HS-5 (cell line): ENCODE results near the gene MTMR6.

Experiments
- DNase-seq: peaks from one replicate; pipeline ENCODE4 v3.0.0-alpha.2; 2012; ENCODE audit warnings: low read depth

MTMR6 gene

GRCh38 chr13:25276748-25277147, 10.5 kb downstream of the MTMR6 start:
- DNase-seq: no peak

DNA sequence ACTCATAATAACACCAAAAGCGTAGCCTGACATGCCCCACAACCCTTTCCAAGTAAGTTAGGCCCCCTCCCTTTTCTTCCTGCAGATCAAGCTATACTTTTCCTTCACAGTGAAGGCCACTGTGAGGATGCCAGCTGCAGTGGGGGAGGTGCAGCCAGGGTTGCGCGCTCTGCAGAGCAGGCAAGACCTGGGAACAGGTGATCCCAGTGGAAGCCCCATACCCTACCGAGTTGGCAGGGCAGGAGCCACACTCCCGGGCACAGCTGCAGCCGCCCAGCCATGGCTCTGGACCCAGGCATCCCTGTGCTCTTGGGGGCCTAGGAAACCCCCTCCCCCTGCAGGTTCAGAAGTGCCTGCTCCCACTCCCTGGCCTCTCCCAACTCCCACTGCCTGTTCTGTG, 18.7 kb downstream of the MTMR6 start:
- DNase-seq: no peak

GRCh38 chr13:25267715-25268114, 19.6 kb downstream of the MTMR6 start:
- no peak for DNase-seq

- no peak for DNase-seq
Measured at GRCh38 chr13:25266706-25267105, 20.6 kb downstream of the MTMR6 start.

DNA sequence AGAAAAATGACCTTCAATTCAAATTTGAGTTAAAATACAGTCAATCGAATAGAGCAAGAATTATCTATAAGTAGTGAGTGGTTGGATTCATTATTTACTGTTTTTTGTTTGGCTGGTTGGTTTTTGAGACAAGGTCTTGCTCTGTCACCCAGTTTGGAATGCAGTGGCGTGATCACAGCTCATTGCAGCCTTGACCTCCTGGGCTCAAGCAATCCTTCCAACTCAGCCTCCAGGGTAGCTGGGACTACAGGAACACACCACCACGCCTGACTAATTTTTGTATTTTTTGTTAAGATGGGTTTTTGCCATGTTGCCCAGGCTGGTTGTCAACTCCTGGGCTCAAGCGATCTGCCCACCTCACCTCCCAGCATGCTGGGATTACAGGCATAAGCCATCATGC, 25.0 kb downstream of the MTMR6 start:
- DNase-seq: no peak

DNA sequence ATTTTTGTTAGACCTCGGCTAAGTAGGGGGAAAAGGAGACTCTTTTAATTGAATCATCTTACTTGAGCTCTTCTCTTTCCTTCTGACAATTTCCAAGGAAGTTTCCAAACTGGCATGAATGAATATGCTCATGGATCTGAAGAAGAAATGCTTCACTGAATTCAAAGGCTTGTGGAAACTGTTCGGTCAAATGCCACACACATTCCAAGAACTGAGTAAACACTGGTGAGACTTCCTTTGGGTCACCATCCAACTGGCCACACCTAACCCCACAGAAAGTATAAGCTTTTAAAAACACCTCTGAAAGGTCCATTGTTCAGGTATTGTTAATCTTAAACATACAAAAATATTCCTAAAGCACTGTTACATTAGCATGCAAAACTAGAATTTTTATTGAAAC, 33.6 kb downstream of the MTMR6 start:
- DNase-seq: no peak

- DNase-seq: no peak
Measured at GRCh38 chr13:25252752-25253151, 34.5 kb downstream of the MTMR6 start.

GRCh38 chr13:25252225-25252624, 35.1 kb downstream of the MTMR6 start:
- DNase-seq: no peak

GRCh38 chr13:25249001-25249543, 38.2 kb downstream of the MTMR6 start:
- no peak for DNase-seq

DNA sequence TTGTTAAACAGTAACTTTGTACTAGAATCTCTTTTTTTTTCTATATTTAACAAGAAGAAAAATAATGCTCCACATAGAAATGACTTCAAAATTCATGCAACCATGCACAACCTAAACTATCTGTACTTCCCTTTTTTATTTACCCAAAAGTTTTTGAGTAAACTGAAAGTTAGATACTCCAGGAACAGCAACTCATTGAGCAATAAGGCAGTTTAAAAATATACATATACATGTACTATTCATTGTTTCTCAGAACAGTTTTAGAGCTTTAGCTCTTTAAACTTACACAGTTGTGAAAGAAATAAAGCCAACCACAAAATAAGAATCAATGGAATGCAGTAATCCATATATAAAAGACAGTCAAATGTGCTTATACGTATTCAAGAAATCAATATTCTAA, 39.2 kb downstream of the MTMR6 start:
- DNase-seq: no peak

- DNase-seq: no peak
Measured at GRCh38 chr13:25247360-25247759, 39.9 kb downstream of the MTMR6 start.

GRCh38 chr13:25244123-25244522, 43.2 kb downstream of the MTMR6 start:
- no peak for DNase-seq

GRCh38 chr13:25242956-25243355, 44.3 kb downstream of the MTMR6 start:
- DNase-seq: no peak

DNA sequence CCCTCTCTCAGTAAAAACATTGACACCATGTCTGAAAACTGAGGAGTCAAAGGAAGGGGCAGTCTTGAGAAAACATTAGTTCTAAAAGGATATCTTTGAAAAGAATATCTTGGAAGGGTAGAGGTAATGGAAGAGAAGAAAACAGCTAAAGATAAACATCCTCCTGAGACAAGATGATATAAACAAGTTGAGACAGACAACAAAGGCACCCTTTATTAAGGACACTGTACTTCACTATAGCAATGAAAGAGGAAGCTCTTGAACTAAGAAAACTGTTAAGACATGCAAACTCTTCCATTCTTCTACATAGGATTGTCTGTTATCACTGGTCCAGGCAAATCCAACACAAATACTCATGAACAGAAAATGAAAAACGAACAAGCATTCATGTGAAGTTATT, 46.3 kb downstream of the MTMR6 start:
- DNase-seq: no peak

GRCh38 chr13:25237083-25237482, 50.2 kb downstream of the MTMR6 start:
- no peak for DNase-seq

DNA sequence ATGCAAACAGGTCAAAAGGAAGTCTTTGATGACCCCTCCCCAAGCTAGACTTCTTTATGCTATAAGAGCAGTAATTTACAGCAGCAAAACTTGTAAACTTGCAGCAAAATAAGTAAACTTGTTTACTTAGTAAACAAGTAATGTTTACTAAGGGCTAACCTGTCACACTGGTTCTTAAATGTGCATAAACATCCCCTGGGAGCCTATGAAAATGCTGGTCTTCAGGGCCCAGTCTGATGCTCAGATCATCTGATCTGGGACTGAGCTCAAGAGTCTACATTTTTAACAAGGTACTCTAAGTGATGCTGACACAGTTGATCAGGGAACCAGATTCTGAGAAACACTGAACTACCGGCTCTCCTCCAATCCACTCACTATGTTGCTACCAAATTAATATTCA, 53.4 kb downstream of the MTMR6 start:
- no peak for DNase-seq

DNA sequence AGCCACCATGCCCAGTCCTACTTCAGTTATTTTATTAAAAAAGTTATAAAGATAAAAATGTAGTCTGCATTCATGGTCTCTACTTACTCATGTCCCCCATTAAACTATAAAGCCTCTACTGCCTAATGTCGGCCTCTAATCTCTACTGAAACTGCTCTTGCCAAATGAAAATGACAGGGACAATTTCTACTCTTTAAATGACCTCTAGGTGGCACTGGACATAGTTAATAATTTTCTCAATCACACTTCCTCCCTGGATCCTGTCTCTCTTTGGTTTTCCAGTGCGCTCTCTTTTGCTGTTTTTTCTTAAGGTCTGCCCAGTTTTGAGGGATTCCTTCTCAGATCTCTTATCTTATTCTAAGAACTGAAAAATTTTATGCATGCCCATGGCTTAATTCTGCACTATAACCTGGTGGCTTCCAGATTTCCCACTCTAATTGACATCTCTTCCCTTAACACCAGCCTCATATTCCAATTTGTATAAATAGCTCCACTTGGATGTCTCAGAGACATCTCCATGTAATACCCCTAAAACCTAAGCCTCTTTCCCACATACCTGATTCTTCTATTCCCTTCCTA, 54.3 kb downstream of the MTMR6 start:
- DNase-seq: no peak

- no peak for DNase-seq
Measured at GRCh38 chr13:25231517-25231916, 55.8 kb downstream of the MTMR6 start.

GRCh38 chr13:25227690-25228089, 59.6 kb downstream of the MTMR6 start:
- no peak for DNase-seq

DNA sequence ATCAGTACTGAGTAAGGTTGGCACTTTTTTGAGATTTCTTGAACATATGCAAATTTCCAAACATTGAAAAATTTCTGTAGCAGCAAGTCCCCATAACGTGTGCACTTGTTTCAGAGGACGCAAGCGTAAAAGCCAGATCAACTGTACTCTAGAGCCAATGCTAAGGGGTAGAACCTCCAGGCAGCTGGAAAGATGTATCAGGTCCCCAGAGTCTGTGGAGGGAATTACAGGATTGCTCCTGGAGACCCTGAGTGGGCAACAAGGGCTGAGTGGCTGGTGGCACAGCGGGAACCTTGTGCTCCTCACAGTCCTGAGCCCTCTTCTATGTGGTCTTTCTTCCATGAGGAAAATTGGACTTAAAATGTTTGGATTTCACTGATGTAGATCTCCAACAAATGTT, 61.3 kb downstream of the MTMR6 start:
- no peak for DNase-seq

- no peak for DNase-seq
Measured at GRCh38 chr13:25224151-25224550, 63.1 kb downstream of the MTMR6 start.

- no peak for DNase-seq
Measured at GRCh38 chr13:25222740-25223139, 64.5 kb downstream of the MTMR6 start.

DNA sequence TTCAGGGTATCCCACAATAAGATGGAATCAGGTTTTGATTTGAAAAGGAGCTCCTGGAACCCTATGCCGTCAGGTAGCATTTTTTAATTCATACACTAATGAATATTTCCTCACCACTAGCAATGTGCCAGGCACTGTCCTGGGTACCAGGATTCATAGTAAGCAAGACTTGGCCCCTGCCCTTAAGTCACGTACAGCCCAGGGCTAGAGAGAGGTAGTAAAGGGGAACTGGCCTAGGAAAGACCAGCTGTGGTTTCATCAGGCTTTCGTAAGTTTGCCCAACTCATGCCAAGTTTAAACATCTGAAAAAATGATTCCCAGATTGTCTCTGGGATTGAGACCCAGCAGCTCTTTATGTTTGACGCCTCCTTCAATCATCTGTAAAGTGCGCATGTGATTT, 69.3 kb downstream of the MTMR6 start:
- no peak for DNase-seq

- peak; percentile 14 for DNase-seq
Measured at GRCh38 chr13:25217023-25217885, 70.0 kb downstream of the MTMR6 start.
